ENCODE measurements around the gene ACSBG1. TPM values are rescaled to one million over a fixed set of nuclear protein-coding genes. Genes with fewer than 3 reads are reported as not detected.

Gene ACSBG1
- total RNA-seq, 4 donors from 2014 or later, result 0.09 to 0.31 TPM; not detected in 2

GRCh38 chr15:78241017-78241416 lies 6.7 kb upstream of the ACSBG1 start:
- TF ChIP-seq POLR2A (IDR thresholded peaks at IDR 0.05), result no peak
- TF ChIP-seq, protein P1, sequence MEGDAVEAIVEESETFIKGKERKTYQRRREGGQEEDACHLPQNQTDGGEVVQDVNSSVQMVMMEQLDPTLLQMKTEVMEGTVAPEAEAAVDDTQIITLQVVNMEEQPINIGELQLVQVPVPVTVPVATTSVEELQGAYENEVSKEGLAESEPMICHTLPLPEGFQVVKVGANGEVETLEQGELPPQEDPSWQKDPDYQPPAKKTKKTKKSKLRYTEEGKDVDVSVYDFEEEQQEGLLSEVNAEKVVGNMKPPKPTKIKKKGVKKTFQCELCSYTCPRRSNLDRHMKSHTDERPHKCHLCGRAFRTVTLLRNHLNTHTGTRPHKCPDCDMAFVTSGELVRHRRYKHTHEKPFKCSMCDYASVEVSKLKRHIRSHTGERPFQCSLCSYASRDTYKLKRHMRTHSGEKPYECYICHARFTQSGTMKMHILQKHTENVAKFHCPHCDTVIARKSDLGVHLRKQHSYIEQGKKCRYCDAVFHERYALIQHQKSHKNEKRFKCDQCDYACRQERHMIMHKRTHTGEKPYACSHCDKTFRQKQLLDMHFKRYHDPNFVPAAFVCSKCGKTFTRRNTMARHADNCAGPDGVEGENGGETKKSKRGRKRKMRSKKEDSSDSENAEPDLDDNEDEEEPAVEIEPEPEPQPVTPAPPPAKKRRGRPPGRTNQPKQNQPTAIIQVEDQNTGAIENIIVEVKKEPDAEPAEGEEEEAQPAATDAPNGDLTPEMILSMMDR (IDR thresholded peaks at IDR 0.05), result peak; percentile 79 to 88 (median 85)
- 0 to 10% methylated on average over 3 to 10 of the region's 12 CpGs for WGBS, 2 donors
- H3K27me3 ChIP-seq, result peaks cover 0 to 9% (median 0%) of the 10 kb centered on the region in 4 donors
- peak; percentile 16 for DNase-seq
- H3K4me1 ChIP-seq, result peaks cover 0 to 16% (median 3%) of the 10 kb centered on the region in 3 donors
- intact Hi-C loops (cut with DNase I), result loop anchor here (5.0 kb wide), 1 partner anchor 129 kb away; no protein-coding TSS in a partner anchor
- H3K27ac ChIP-seq, result no peak overlapping the region
- no peaks in the 10 kb centered on the region for H3K36me3 ChIP-seq
- H3K4me3 ChIP-seq, result no peak overlapping the region
- no peaks in the 10 kb centered on the region for H3K9me3 ChIP-seq

DNA sequence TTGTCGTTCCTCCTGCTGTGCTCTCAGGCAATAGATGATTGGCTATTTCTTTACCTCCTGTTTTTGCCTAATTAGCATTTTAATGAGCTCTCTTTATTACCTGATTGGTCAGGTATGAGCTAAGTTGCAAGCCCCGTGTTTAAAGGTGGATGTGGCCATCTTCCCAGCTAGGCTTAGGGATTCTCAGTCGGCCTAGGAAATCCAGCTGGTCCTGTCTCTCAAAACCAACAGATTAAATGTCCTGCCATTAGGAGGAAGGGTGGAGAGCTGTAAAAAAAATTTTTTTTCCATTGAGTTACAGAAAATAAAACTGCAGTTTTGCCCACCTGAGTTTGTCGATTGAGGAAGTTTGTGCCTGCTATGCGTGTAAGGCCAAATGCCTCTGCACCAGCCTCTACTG lies 5.4 kb upstream of the ACSBG1 start:
- Histone ChIP-seq H3K27me3 (peaks cover 0 to 14% (median 0%) of the 10 kb centered on the region in 4 donors), H3K9me3 (no peaks in the 10 kb centered on the region), H3K4me3 (no peak overlapping the region), H3K4me1 (peaks cover 0 to 16% (median 3%) of the 10 kb centered on the region in 3 donors), H3K27ac (no peak overlapping the region), H3K36me3 (no peaks in the 10 kb centered on the region)
- DNase-seq, result no peak
- TF ChIP-seq, protein P1 (IDR thresholded peaks at IDR 0.05), result no peak
- TF ChIP-seq POLR2A (IDR thresholded peaks at IDR 0.05), result no peak
- intact Hi-C loops (cut with DNase I), result loop anchor here (5.0 kb wide), 2 partner anchors 58 to 128 kb away; no protein-coding TSS in a partner anchor
- WGBS, 2 donors, result 80 to 84% methylated on average over 5 of the region's 5 CpGs

GRCh38 chr15:78237146-78237545 lies 2.8 kb upstream of the ACSBG1 start:
- no peak overlapping the region for H3K4me3 ChIP-seq
- no peak for DNase-seq
- TF ChIP-seq, protein P1 (IDR thresholded peaks at IDR 0.05), result no peak
- no peak for TF ChIP-seq POLR2A (IDR thresholded peaks at IDR 0.05)
- H3K27me3 ChIP-seq, result peaks cover 0 to 33% (median 0%) of the 10 kb centered on the region in 4 donors
- H3K36me3 ChIP-seq, result no peaks in the 10 kb centered on the region
- no peaks in the 10 kb centered on the region for H3K9me3 ChIP-seq
- peaks cover 0 to 6% (median 0%) of the 10 kb centered on the region in 3 donors for H3K4me1 ChIP-seq
- H3K27ac ChIP-seq, result no peak overlapping the region
- intact Hi-C loops (cut with DNase I), result loop anchor here (5.0 kb wide), 1 partner anchor 55 kb away; no protein-coding TSS in a partner anchor
- WGBS, 2 donors, result 72 to 77% methylated on average over 1 to 6 of the region's 6 CpGs

- Histone ChIP-seq H3K27ac (no peak overlapping the region), H3K4me3 (no peak overlapping the region), H3K4me1 (peaks cover 0 to 6% (median 0%) of the 10 kb centered on the region in 3 donors), H3K36me3 (no peaks in the 10 kb centered on the region), H3K9me3 (no peaks in the 10 kb centered on the region), H3K27me3 (peaks cover 0 to 29% (median 0%) of the 10 kb centered on the region in 4 donors)
- TF ChIP-seq, protein P1 (IDR thresholded peaks at IDR 0.05), result no peak
- no peak for DNase-seq
- WGBS, 2 donors, result 70 to 78% methylated on average over 2 to 6 of the region's 6 CpGs
- intact Hi-C loops (cut with DNase I), result loop anchor here (5.0 kb wide), 1 partner anchor 54 kb away; no protein-coding TSS in a partner anchor
These were observed 2.1 kb upstream of the ACSBG1 start for GRCh38 chr15:78236491-78236890.

DNA sequence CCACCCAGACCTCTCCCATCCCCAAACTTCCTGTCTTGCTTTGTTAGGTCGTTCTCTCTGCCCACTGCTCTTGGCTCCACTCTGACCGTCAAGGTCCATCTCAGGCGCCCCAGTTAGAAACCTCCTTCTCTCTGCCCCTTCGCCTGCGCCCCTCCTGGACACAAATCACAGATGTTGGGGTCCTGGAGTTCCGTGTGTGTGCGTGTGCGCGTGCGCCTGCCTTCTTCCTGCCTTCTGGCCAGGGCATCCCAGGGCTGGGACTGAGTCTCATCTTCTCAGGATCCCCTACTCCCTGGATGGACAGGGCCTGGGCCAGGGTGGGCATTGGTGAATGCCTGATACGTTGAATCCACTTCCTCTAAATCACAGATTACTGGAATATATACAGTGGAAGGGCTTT lies 869 bp downstream of the ACSBG1 start:
- intact Hi-C loops (cut with DNase I), result no loop called here
- no peak overlapping the region for H3K27ac ChIP-seq
- peaks cover 0 to 35% (median 0%) of the 10 kb centered on the region in 4 donors for H3K27me3 ChIP-seq
- DNase-seq, result no peak
- H3K4me3 ChIP-seq, result no peak overlapping the region
- WGBS, 2 donors, result 75 to 76% methylated on average over 10 of the region's 11 CpGs
- no peaks in the 10 kb centered on the region for H3K36me3 ChIP-seq
- TF ChIP-seq, protein P1 (IDR thresholded peaks at IDR 0.05), result no peak
- no peak for TF ChIP-seq POLR2A (IDR thresholded peaks at IDR 0.05)
- H3K9me3 ChIP-seq, result no peaks in the 10 kb centered on the region
- no peaks in the 10 kb centered on the region for H3K4me1 ChIP-seq

Data from esophagus squamous epithelium (tissue), 5 donors.